Activated gamma-delta T cell (primary cell): ENCODE results near the gene RNLS.
"Not testable (repeated sequence)": the region's sequence is repeated elsewhere in the genome, so short reads cannot be mapped to it uniquely, and the experiment has no call there.

Experiments used
- DNase-seq: peaks from one replicate; lab custom pipeline; 2025; lab: John Stamatoyannopoulos, UW

RNLS gene

DNA sequence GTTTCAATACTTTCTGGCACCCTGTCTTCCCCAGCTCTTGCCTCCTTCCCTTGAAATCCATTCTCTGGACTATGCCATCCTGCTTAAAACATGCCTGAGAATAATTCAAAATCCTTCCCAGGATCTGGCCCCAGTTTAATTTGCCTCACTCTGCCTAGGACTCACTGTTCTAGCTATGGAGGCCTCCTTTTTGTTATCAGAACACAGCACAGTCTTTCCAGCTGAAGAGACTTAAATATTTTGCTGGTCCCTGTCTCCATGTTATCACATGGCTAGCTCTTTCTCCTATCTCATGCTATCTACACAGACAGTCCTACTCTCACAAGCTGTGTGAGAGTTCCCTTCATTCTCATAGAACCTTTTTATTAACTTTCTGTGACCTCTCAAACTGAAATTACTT, 194.8 kb downstream of the RNLS start:
- no peak for DNase-seq

DNA sequence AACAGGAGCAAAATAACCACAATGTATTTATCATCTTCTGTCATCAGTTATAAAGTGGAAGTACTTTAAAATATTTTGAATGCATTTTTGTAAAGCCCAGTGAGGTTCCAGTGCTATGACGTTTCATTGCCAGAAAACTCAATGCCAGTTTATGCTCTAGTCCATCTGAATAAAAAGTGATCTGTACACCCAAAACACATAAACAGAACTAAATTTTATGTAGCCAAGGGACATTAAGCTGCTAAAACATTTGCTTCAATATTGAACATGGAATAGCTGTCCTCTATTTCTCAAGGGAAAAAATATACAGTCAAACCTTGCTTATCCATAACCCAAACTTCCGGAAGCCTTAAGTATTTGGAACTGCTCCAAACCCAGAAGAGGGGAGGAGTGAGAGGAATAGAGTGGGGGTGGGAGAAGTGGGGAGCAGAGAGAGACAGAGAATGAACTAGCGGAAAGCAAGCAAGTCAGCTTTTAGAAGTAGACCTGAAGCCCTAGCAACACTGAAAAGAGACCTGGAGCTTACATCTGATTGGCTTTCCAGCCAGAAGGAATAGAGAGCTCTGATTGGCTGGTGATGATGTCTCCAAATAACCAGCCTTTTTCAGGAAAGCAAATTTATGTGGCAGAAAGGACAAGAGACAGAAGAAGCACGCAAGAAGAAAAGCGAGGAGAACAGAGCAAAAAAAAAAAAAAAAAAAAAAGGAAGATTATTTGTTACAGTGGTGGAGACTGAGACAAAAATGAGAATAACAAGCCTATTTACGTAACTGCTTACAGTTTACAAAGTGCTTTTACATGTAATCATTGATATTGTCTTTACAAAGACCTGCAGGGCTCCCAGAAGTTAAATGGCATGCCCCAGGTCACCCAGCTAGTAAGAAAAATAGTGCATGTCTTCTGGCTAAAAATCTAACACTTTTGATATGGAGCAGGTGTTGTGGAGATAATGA, 196.0 kb downstream of the RNLS start:
- no peak for DNase-seq

DNA sequence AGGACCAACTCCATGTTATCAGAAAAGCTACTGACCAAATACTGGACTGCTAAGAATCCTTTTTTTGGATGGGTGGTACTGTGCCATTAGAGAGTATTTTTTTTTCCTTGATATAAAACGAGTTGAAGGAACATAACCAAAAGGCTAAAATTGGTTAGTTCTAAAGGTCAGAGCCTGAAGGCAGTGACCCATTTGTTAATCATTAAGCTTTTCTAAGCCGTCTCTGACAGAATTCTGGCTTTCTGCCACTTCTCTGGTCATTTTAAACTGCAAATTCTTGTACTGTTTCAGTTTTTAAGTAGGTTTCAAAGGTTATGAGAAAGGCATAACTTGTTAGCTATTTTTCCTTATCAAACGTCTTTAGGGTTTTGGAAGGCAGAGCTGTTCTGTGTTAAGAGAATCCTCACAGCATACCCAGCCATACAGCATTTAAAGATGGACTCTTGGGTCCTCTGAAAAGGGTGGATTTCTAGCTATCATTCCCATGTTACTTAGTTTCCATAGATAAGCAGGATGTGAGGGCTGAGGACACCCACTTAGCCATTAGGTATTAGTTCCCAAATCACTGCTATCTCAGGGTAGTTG, 196.8 kb downstream of the RNLS start:
- DNase-seq = no peak

- no peak for DNase-seq
These were observed 197.4 kb downstream of the RNLS start for GRCh38 chr10:88385601-88386203.

- no peak for DNase-seq
These were observed 199.8 kb downstream of the RNLS start for GRCh38 chr10:88383276-88383675.

- DNase-seq = no peak
These were observed 200.4 kb downstream of the RNLS start for GRCh38 chr10:88382699-88383098.

DNA sequence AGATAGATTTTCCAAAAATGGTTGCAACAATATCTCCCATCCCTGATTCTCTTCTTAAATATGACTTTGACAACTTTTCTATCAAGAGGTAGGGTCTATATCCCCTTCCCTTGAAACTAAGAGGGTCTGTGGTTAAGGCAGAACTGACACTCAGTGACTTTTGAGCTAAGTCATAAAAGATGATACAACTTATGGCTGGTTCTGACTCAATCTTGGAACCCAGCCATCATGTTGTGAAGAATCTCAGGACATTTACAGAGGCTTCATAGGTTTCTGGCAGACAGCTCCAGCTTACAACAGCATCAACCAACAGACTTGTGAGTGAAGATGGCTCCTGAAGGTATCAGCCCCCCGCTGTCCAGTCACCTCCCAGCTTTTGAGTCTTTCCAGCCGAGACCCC, 203.5 kb downstream of the RNLS start:
- no peak for DNase-seq

GRCh38 chr10:88377510-88377909, 205.6 kb downstream of the RNLS start:
- no peak for DNase-seq

GRCh38 chr10:88374392-88375175, 208.5 kb downstream of the RNLS start:
- DNase-seq = no peak

- no peak for DNase-seq
These were observed 210.1 kb downstream of the RNLS start for GRCh38 chr10:88372881-88373592.

GRCh38 chr10:88372051-88372715, 210.9 kb downstream of the RNLS start:
- no peak for DNase-seq

- no peak for DNase-seq
These were observed 212.4 kb downstream of the RNLS start for GRCh38 chr10:88370713-88371112.

DNA sequence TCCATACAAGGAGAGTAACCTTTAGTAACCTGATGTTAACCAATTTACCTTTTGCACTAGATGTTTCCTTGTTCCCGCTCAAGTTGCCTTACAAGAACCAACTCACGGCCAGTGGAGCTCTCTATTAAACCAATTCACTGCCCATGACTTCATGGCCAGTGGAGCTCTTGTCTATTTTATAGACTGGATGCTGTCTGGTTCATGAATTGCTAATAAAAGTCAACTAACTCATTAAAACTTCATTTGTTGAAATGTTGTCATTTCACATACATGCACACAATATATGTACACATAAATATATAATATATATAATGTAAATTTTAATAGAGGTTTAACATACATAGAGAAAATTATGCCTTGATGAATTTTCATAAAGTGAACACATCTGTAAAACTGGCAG, 216.3 kb downstream of the RNLS start:
- DNase-seq = no peak

DNA sequence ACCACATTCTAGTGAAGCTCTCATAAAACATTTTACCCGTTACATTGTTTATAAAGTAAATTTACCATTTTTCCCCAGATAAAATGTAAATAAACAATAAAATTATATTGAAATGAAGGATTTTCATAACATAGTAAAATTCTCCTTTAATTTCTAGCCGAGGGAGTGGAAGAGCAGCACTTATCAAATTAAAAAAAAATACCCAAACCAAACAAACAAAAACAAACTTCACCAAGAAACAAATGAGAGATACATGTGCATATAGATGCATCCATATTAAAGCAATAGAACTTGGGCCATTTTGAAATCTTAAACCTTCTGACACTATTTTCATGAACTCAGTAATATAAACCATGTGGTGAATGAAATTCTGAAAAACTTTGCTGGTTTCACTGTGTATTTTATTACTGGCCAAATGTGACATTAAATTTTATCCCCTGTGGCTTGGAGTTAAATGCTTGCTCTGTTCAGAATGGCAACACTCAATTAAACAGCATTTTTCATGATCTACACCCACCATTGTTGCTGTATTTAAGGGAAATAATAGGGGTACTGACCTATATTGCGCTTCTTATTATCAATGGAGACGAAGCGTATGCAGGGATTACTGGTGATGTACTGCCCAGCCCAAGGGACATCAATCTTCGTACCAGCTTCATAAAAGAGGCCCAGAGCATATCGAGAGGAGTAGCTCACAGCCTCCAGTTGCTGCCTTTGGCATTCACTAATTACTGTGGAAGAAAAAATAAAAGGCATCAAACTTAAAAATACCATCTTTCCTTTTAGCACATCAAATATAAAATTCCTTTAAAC, 220.9 kb downstream of the RNLS start:
- DNase-seq = no peak

DNA sequence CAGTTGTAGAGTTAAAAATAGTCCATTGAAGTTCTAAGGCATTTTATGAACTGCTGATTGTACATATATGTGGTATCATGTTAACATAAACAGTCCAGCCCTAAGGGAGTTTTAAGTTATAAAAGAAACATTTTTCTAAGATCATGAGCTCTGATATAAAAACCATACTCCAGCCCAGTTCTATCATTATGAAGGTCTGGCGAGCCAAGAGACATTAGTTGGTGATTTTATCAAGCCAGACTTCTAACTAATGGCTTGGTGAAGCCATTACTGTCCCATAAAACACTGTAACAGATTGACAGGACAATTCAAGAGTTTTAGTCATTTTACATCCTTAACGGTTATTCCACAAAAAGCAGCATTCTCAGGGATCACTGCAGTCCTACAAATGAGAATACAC, 221.6 kb downstream of the RNLS start:
- DNase-seq = no peak

DNA sequence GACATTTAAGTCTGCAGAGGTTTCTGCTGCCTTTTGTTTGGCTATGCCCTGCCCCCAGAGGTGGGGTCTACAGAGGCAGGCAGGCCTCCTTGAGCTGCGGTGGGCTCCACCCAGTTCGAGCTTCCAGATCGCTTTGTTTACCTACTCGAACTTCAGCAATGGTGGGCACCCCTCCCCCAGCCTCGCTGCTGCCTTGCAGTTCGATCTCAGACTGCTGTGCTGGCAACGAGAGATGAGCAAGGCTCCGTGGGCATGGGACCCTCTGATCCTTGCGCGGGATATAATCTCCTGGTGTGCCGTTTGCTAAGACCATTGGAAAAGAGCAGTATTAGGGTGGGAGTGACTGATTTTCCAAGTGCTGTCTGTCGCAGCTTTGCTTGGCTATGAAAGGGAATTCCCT, 227.4 kb downstream of the RNLS start:
- not testable (repeated sequence) for DNase-seq

GRCh38 chr10:88347597-88348304, 235.4 kb downstream of the RNLS start:
- no peak for DNase-seq

GRCh38 chr10:88347022-88347421, 236.1 kb downstream of the RNLS start:
- DNase-seq = no peak
